Measurements from ENCODE around the gene SIGLEC15.

DNA sequence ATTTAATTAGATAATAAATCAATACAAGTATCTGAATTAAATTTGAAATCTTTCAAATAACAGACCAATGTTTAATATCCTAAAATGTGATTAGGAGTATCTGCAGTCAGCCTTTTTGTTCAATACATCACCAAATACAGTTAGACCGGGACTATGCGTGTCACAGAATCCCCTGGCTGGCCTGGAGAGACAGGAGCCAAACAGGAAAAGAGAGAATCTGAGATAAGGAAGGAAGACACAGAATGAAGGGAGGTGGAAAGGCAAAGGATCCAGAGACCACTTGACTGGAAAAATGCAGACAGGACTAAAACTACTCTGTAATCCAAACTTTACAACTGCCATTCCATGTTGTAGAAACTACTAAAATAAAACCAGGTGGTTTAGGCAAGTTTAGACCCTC lies 66.3 kb downstream of the SIGLEC15 start:
- TF ChIP-seq, protein P1, sequence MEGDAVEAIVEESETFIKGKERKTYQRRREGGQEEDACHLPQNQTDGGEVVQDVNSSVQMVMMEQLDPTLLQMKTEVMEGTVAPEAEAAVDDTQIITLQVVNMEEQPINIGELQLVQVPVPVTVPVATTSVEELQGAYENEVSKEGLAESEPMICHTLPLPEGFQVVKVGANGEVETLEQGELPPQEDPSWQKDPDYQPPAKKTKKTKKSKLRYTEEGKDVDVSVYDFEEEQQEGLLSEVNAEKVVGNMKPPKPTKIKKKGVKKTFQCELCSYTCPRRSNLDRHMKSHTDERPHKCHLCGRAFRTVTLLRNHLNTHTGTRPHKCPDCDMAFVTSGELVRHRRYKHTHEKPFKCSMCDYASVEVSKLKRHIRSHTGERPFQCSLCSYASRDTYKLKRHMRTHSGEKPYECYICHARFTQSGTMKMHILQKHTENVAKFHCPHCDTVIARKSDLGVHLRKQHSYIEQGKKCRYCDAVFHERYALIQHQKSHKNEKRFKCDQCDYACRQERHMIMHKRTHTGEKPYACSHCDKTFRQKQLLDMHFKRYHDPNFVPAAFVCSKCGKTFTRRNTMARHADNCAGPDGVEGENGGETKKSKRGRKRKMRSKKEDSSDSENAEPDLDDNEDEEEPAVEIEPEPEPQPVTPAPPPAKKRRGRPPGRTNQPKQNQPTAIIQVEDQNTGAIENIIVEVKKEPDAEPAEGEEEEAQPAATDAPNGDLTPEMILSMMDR (IDR thresholded peaks at IDR 0.05; ENCODE audit: borderline replicate concordance, extremely low read depth, low read length, poor library complexity, severe bottlenecking), result no peak
- TF ChIP-seq EZH2 (IDR thresholded peaks at IDR 0.05; ENCODE audit: borderline replicate concordance, low read depth, low read length, severe bottlenecking), result no peak
